Hematopoietic multipotent progenitor cell treated with erythropoietin and hydrocortisone succinate and interleukin-3 and kit ligand, for 6 days (in vitro differentiated cells): ENCODE data around the gene RASEF.
A peak's percentile ranks its signal among the peaks of the same experiment; 100 is the strongest.
"Not testable (repeated sequence)": the region's sequence is repeated elsewhere in the genome, so short reads cannot be mapped to it uniquely, and the experiment has no call there.

ENCODE experiments used
- DNase-seq: peaks from one replicate; pipeline ENCODE4 v3.0.0-alpha.2; 2015

RASEF gene

GRCh38 chr9:83062651-83063527 lies at the start of gene RASEF:
RASEF (minus strand) TSS chr9:83063142; CDS start chr9:83062867, 275 bp downstream.
- peak; percentile 2 for DNase-seq

- no peak for DNase-seq
Observed at GRCh38 chr9:83111169-83111568, 48.2 kb upstream of the RASEF start.

GRCh38 chr9:83109296-83109695 lies 46.4 kb upstream of the RASEF start:
- DNase-seq, result no peak

GRCh38 chr9:83108208-83108607 lies 45.3 kb upstream of the RASEF start:
- DNase-seq, result no peak

- no peak for DNase-seq
Observed at GRCh38 chr9:83106772-83107171, 43.8 kb upstream of the RASEF start.

GRCh38 chr9:83106263-83106662 lies 43.3 kb upstream of the RASEF start:
- DNase-seq, result no peak

- no peak for DNase-seq
Observed at GRCh38 chr9:83097633-83098032, 34.7 kb upstream of the RASEF start.

- not testable (repeated sequence) for DNase-seq
Observed at GRCh38 chr9:83093311-83093710, 30.4 kb upstream of the RASEF start.

GRCh38 chr9:83081846-83082245 lies 18.9 kb upstream of the RASEF start:
- DNase-seq, result no peak

GRCh38 chr9:83081010-83081409 lies 18.1 kb upstream of the RASEF start:
- DNase-seq, result no peak

- not testable (repeated sequence) for DNase-seq
Observed at GRCh38 chr9:83075932-83076331, 13.0 kb upstream of the RASEF start.

GRCh38 chr9:83072498-83072897 lies 9.6 kb upstream of the RASEF start:
- DNase-seq, result not testable (repeated sequence)

- no peak for DNase-seq
Observed at GRCh38 chr9:83071626-83072025, 8.7 kb upstream of the RASEF start.

GRCh38 chr9:83070261-83070660 lies 7.3 kb upstream of the RASEF start:
- no peak for DNase-seq

GRCh38 chr9:83069651-83070050 lies 6.7 kb upstream of the RASEF start:
- DNase-seq, result no peak

- DNase-seq, result no peak
Observed at GRCh38 chr9:83068414-83068813, 5.5 kb upstream of the RASEF start.

GRCh38 chr9:83067579-83067978 lies 4.6 kb upstream of the RASEF start:
- DNase-seq, result no peak

GRCh38 chr9:83066771-83067170 lies 3.8 kb upstream of the RASEF start:
- DNase-seq, result no peak

- no peak for DNase-seq
Observed at GRCh38 chr9:83065233-83065632, 2.3 kb upstream of the RASEF start.

- peak; percentile 1 for DNase-seq
Observed at GRCh38 chr9:83061990-83062650, 822 bp downstream of the RASEF start.

GRCh38 chr9:83061036-83061435 lies 1.9 kb downstream of the RASEF start:
- no peak for DNase-seq

- DNase-seq, result no peak
Observed at GRCh38 chr9:83060556-83060955, 2.4 kb downstream of the RASEF start.

GRCh38 chr9:83059417-83059816 lies 3.5 kb downstream of the RASEF start:
- DNase-seq, result no peak

- no peak for DNase-seq
Observed at GRCh38 chr9:83056911-83057310, 6.0 kb downstream of the RASEF start.
